Natural killer cell (primary cell): ENCODE results near the gene MUC4. TPM values are rescaled to one million over a fixed set of nuclear protein-coding genes. Genes with fewer than 3 reads are reported as not detected.
A peak's percentile ranks its signal among the peaks of the same experiment; 100 is the strongest.
"Not testable (repeated sequence)": the region's sequence is repeated elsewhere in the genome, so short reads cannot be mapped to it uniquely, and the experiment has no call there.

Source experiments
- ATAC-seq, 3 donors: fragments of 150-1000 bp in 2 of 3; fragments of 200-7000 bp in 1 of 3; cut with Tn5 transposase; 1 replicate in 1 of 3; 2 replicates in 2 of 3; pipeline ENCODE4 v1.10.0; 2021; ENCODE audit warnings: mild to moderate bottlenecking in 2 of 3, moderate library complexity in 2 of 3
- DNase-seq, 2 donors: peaks; one replicate each; pipeline versions ENCODE4 v3.0.0 to v3.0.0-alpha.2; 2013 to 2021; ENCODE audit warnings: mixed read lengths in 1 of 2
- H3K27ac ChIP-seq: one replicate; pipeline ENCODE4 v1.5.1; 2013; ENCODE audit warnings: mild to moderate bottlenecking, low read length
- H3K27me3 ChIP-seq: one replicate; pipeline ENCODE4 v1.6.1; 2013; ENCODE audit warnings: low read length; ENCODE audit not compliant: control insufficient read depth, insufficient read depth
- H3K36me3 ChIP-seq: one replicate; pipeline ENCODE4 v1.6.1; 2013; ENCODE audit warnings: low read length; ENCODE audit not compliant: control insufficient read depth, insufficient read depth
- H3K4me1 ChIP-seq: one replicate; pipeline ENCODE4 v1.6.1; 2013; ENCODE audit warnings: low read length; ENCODE audit not compliant: control insufficient read depth, insufficient read depth
- H3K4me3 ChIP-seq: one replicate; pipeline ENCODE4 v1.5.1; 2013; ENCODE audit warnings: low read length
- H3K9me3 ChIP-seq: one replicate; pipeline ENCODE4 v1.6.1; 2013; ENCODE audit warnings: low read length; ENCODE audit not compliant: control insufficient read depth, insufficient read depth
- H3K27ac Mint-ChIP-seq, 2 donors: one replicate each; pipeline ENCODE4 v1.8.0; 2022; ENCODE audit warnings: mild to moderate bottlenecking in 2 of 2, mixed read lengths in 2 of 2, moderate library complexity in 1 of 2
- H3K27me3 Mint-ChIP-seq, 2 donors: one replicate each; pipeline ENCODE4 v1.8.0; 2022; ENCODE audit warnings: low read depth in 2 of 2, mixed read lengths in 2 of 2
- H3K36me3 Mint-ChIP-seq: one replicate; pipeline ENCODE4 v1.8.0; 2022; ENCODE audit warnings: mixed read lengths
- H3K4me1 Mint-ChIP-seq, 2 donors: one replicate each; pipeline ENCODE4 v1.8.0; 2022; ENCODE audit warnings: mixed read lengths in 2 of 2
- H3K4me3 Mint-ChIP-seq: one replicate; pipeline ENCODE4 v1.8.0; 2022; ENCODE audit warnings: mild to moderate bottlenecking, moderate library complexity, mixed read lengths
- H3K9me3 Mint-ChIP-seq, 2 donors: one replicate each; pipeline ENCODE4 v1.8.0; 2022; ENCODE audit warnings: mixed read lengths in 2 of 2
- WGBS: methylation state at CpG from one replicate; pipeline ENCODE4 v1.1.7; 2013; ENCODE audit warnings: missing lambda C conversion rate; ENCODE audit not compliant: insufficient coverage; 5-methylcytosine and 5-hydroxymethylcytosine counted together
- intact Hi-C: fragments of 100-400 bp; cut with micrococcal nuclease; formaldehyde crosslinking; loops from one replicate; pipeline ENCODE4 v1.14.2; 2022
- total RNA-seq, 4 donors: library from RNA; stranded (reverse); fragments of 120-200 nt in 1 of 4; gene quantifications; one replicate each; pipeline versions ENCODE4 v1.2.3 to v1.2.4, GENCODE V29; 2013 to 2022
- TF ChIP-seq, protein P1 (sequence below): fragments of 200-600 bp; IDR thresholded peaks from one replicate; pipeline ENCODE4 v1.8.0; 2022; ENCODE audit warnings: antibody characterized with exemption

The MUC4 gene
- total RNA-seq, 3 donors from 2014 or later (not counting 1 experiment from before 2014, with no cell fraction given), result 0.05 to 1.7 (median 0.38) TPM

- no peak overlapping the region for H3K27ac Mint-ChIP-seq
- H3K36me3 ChIP-seq, result no peaks in the 10 kb centered on the region
- H3K4me3 ChIP-seq, result no peak overlapping the region
- H3K27me3 ChIP-seq, result no peaks in the 10 kb centered on the region
- no peaks in the 10 kb centered on the region for H3K9me3 Mint-ChIP-seq
- no peaks in the 10 kb centered on the region for H3K36me3 Mint-ChIP-seq
- ATAC-seq (no peak), DNase-seq (no peak)
- peaks cover 38 to 57% of the 10 kb centered on the region in 2 donors for H3K4me1 Mint-ChIP-seq
- 90% methylated on average over 24 of the region's 30 CpGs for WGBS
- no peaks in the 10 kb centered on the region for H3K9me3 ChIP-seq
- H3K4me1 ChIP-seq, result peaks cover 13% of the 10 kb centered on the region
- H3K4me3 Mint-ChIP-seq, result no peak overlapping the region
- intact Hi-C loops, result no loop called here
- no peak overlapping the region for H3K27ac ChIP-seq
- H3K27me3 Mint-ChIP-seq, result no peaks in the 10 kb centered on the region
- TF ChIP-seq, protein P1, sequence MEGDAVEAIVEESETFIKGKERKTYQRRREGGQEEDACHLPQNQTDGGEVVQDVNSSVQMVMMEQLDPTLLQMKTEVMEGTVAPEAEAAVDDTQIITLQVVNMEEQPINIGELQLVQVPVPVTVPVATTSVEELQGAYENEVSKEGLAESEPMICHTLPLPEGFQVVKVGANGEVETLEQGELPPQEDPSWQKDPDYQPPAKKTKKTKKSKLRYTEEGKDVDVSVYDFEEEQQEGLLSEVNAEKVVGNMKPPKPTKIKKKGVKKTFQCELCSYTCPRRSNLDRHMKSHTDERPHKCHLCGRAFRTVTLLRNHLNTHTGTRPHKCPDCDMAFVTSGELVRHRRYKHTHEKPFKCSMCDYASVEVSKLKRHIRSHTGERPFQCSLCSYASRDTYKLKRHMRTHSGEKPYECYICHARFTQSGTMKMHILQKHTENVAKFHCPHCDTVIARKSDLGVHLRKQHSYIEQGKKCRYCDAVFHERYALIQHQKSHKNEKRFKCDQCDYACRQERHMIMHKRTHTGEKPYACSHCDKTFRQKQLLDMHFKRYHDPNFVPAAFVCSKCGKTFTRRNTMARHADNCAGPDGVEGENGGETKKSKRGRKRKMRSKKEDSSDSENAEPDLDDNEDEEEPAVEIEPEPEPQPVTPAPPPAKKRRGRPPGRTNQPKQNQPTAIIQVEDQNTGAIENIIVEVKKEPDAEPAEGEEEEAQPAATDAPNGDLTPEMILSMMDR, result no peak
Observed at GRCh38 chr3:195750797-195751520, 60.8 kb downstream of the MUC4 start.

DNA sequence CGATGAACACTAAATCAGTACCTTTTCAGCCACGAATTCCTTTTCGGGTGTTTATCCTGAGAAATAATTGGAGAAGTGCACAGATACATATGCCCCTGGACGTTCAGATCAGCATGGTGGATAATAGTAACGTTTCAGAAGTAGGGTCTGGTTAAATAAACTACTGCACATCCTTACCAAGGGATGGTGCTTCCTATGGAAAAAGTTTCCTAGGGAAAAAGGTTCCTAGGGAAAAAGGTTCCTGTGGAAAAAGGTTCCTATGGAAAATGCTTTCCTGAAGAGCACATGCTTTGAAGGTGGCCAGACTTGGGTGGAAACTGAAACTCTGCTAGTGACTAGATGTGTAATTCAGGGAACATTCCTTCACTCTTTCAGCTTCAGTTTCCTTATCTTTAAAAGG is 62.6 kb downstream of the MUC4 start:
- H3K27ac ChIP-seq, H3K4me1 ChIP-seq, DNase-seq, H3K36me3 ChIP-seq, H3K9me3 Mint-ChIP-seq, ATAC-seq, H3K4me3 Mint-ChIP-seq, H3K9me3 ChIP-seq, H3K27ac Mint-ChIP-seq, H3K4me3 ChIP-seq, H3K36me3 Mint-ChIP-seq, intact Hi-C loops, H3K27me3 Mint-ChIP-seq, H3K27me3 ChIP-seq: not testable (repeated sequence)
- H3K4me1 Mint-ChIP-seq, result peaks cover 20 to 38% of the 10 kb centered on the region in 2 donors
- WGBS, result 98% methylated on average over 3 of the region's 5 CpGs

GRCh38 chr3:195748661-195749060 is 63.1 kb downstream of the MUC4 start:
- H3K9me3 Mint-ChIP-seq, result no peaks in the 10 kb centered on the region
- DNase-seq (no peak), ATAC-seq (no peak)
- intact Hi-C loops, result no loop called here
- Histone ChIP-seq H3K4me3 (no peak overlapping the region), H3K27ac (no peak overlapping the region), H3K4me1 (peaks cover 10% of the 10 kb centered on the region), H3K9me3 (no peaks in the 10 kb centered on the region), H3K27me3 (no peaks in the 10 kb centered on the region), H3K36me3 (no peaks in the 10 kb centered on the region)
- peak overlapping the region; percentile 43 for H3K4me3 Mint-ChIP-seq
- no peaks in the 10 kb centered on the region for H3K36me3 Mint-ChIP-seq
- H3K4me1 Mint-ChIP-seq, result peaks cover 15 to 34% of the 10 kb centered on the region in 2 donors
- H3K27ac Mint-ChIP-seq, result no peak overlapping the region
- TF ChIP-seq, protein P1, result no peak
- H3K27me3 Mint-ChIP-seq, result no peaks in the 10 kb centered on the region
- 96% methylated on average over 11 of the region's 11 CpGs for WGBS

- no peak overlapping the region for H3K27ac Mint-ChIP-seq
- TF ChIP-seq, protein P1, result no peak
- H3K9me3 Mint-ChIP-seq, result no peaks in the 10 kb centered on the region
- H3K4me1 ChIP-seq, result peaks cover 10% of the 10 kb centered on the region
- H3K9me3 ChIP-seq, result no peaks in the 10 kb centered on the region
- no peak for DNase-seq
- H3K27me3 ChIP-seq, result no peaks in the 10 kb centered on the region
- no peak overlapping the region for H3K4me3 ChIP-seq
- intact Hi-C loops, result no loop called here
- H3K27me3 Mint-ChIP-seq, result no peaks in the 10 kb centered on the region
- no peak overlapping the region for H3K27ac ChIP-seq
- peak overlapping the region; percentile 32 for H3K4me3 Mint-ChIP-seq
- WGBS, result 93% methylated on average over 9 of the region's 9 CpGs
- no peaks in the 10 kb centered on the region for H3K36me3 Mint-ChIP-seq
- H3K4me1 Mint-ChIP-seq, result peaks cover 5 to 24% of the 10 kb centered on the region in 2 donors
- H3K36me3 ChIP-seq, result no peaks in the 10 kb centered on the region
- ATAC-seq, result no peak
Observed at GRCh38 chr3:195746751-195747150, 65.0 kb downstream of the MUC4 start.
